Omental fat pad (tissue), 4 donors: ENCODE data around the gene RARS2. TPM values are rescaled to one million over a fixed set of nuclear protein-coding genes. Genes with fewer than 3 reads are reported as not detected.
"Not testable (repeated sequence)": the region's sequence is repeated elsewhere in the genome, so short reads cannot be mapped to it uniquely, and the experiment has no call there.

Experiments
- ATAC-seq: fragments of 150-250 bp; one replicate; pipeline ENCODE4 v1.9.1; 2016; ENCODE audit warnings: mild to moderate bottlenecking, moderate library complexity; ENCODE audit not compliant: low FRiP score
- DNase-seq: peaks from one replicate; pipeline ENCODE4 v3.0.0-alpha.2; 2019; ENCODE audit warnings: low spot score
- CTCF ChIP-seq, 3 donors: fragments of 450-650 bp; IDR thresholded peaks; one replicate each; pipeline ENCODE4 v1.5.1; 2016 to 2017; ENCODE audit warnings: antibody characterized with exemption in 3 of 3, mild to moderate bottlenecking in 3 of 3, moderate library complexity in 2 of 3
- total RNA-seq, 4 donors: library from RNA; depleted of rRNA; stranded (reverse); fragments of >200 nt; gene quantifications; one replicate each; pipeline ENCODE4 v1.1.0, GENCODE V29; 2016

The RARS2 gene
- total RNA-seq, 4 donors from 2014 or later, result 21.8 to 43.2 (median 22.9) TPM

- no peak for TF ChIP-seq CTCF (IDR thresholded peaks at IDR 0.05)
- DNase-seq (no peak), ATAC-seq (no peak)
Measured at GRCh38 chr6:87504441-87504840, 85.3 kb downstream of the RARS2 start.

GRCh38 chr6:87501809-87502572, 87.8 kb downstream of the RARS2 start:
- TF ChIP-seq CTCF (IDR thresholded peaks at IDR 0.05), result no peak
- ATAC-seq (no peak), DNase-seq (no peak)

- no peak for ATAC-seq
- no peak for TF ChIP-seq CTCF (IDR thresholded peaks at IDR 0.05)
- DNase-seq, result no peak
Measured at GRCh38 chr6:87498048-87498447, 91.7 kb downstream of the RARS2 start.

- TF ChIP-seq CTCF (IDR thresholded peaks at IDR 0.05), result no peak
- ATAC-seq (no peak), DNase-seq (no peak)
Measured at GRCh38 chr6:87494761-87495422, 94.9 kb downstream of the RARS2 start.

- not testable (repeated sequence) for ATAC-seq, DNase-seq
Measured at GRCh38 chr6:87489326-87489725, 100.5 kb downstream of the RARS2 start.

GRCh38 chr6:87487555-87487954, 102.2 kb downstream of the RARS2 start:
- ATAC-seq, result no peak
- no peak for TF ChIP-seq CTCF (IDR thresholded peaks at IDR 0.05)
- DNase-seq, result no peak

GRCh38 chr6:87484491-87484890, 105.3 kb downstream of the RARS2 start:
- ATAC-seq (no peak), DNase-seq (no peak)
- TF ChIP-seq CTCF (IDR thresholded peaks at IDR 0.05), result no peak
